Adipose tissue (tissue), 3 donors: ENCODE results near the gene GMDS. TPM values are rescaled to one million over a fixed set of nuclear protein-coding genes. Genes with fewer than 3 reads are reported as not detected.

Source experiments
- H3K27ac ChIP-seq: one replicate; pipeline ENCODE4 v1.5.1; 2013; ENCODE audit warnings: low read depth, low read length
- WGBS, 3 donors: extraction: QIAGEN DNeasy Blood & Tissue Kit; methylation state at CpG; one replicate each; pipeline ENCODE4 v1.1.7; 2013; 5-methylcytosine and 5-hydroxymethylcytosine counted together
- polyA plus RNA-seq, 3 donors: library from polyadenylated mRNA; stranded (reverse); fragments of 200-250 nt; gene quantifications; one replicate each; pipeline ENCODE4 v1.2.3, GENCODE V29; 2013
- donor health status: healthy with polysubstance abuse.
- donor health status: Bipolar disorder and iron deficiency.
- donor health status: healthy.

GMDS gene
- polyA plus RNA-seq, 3 donors = 13.6 to 21.4 (median 14.9) TPM

- 35 to 74% (median 47%) methylated on average over 11 of the region's 11 CpGs for WGBS, 3 donors
- H3K27ac ChIP-seq = no peak overlapping the region
Observed at GRCh38 chr6:2124260-2124709, 121.1 kb downstream of the GMDS start.

- no peak overlapping the region for H3K27ac ChIP-seq
- WGBS, 3 donors = 90 to 95% (median 94%) methylated on average over 3 of the region's 3 CpGs
Observed at GRCh38 chr6:2120912-2121311, 124.5 kb downstream of the GMDS start.

- WGBS, 3 donors = 21 to 98% (median 97%) methylated on average over 1 of the region's 1 CpG
- no peak overlapping the region for H3K27ac ChIP-seq
Observed at GRCh38 chr6:2119275-2119674, 126.1 kb downstream of the GMDS start.

GRCh38 chr6:2118136-2118535, 127.3 kb downstream of the GMDS start:
- WGBS, 3 donors = 38 to 87% (median 57%) methylated on average over 1 of the region's 1 CpG
- no peak overlapping the region for H3K27ac ChIP-seq

- no peak overlapping the region for H3K27ac ChIP-seq
- WGBS, 3 donors = 95 to 98% (median 98%) methylated on average over 7 of the region's 7 CpGs
Observed at GRCh38 chr6:2117447-2117846, 128.0 kb downstream of the GMDS start.

GRCh38 chr6:2116496-2116895, 128.9 kb downstream of the GMDS start:
- 88 to 92% (median 92%) methylated on average over 2 of the region's 2 CpGs for WGBS, 3 donors

GRCh38 chr6:2114100-2114499, 131.3 kb downstream of the GMDS start:
- WGBS, 3 donors = 93 to 100% (median 94%) methylated on average over 1 of the region's 1 CpG
- H3K27ac ChIP-seq = no peak overlapping the region

More at GRCh38 chr6:2116496-2116895, 128.9 kb downstream of the GMDS start:
- H3K27ac ChIP-seq = no peak overlapping the region

- 53 to 89% (median 60%) methylated on average over 5 of the region's 5 CpGs for WGBS, 3 donors
- no peak overlapping the region for H3K27ac ChIP-seq
Observed at GRCh38 chr6:2111162-2111677, 134.2 kb downstream of the GMDS start.

GRCh38 chr6:2110504-2110903, 134.9 kb downstream of the GMDS start:
- WGBS, 3 donors = 66 to 79% (median 73%) methylated on average over 4 of the region's 4 CpGs
- H3K27ac ChIP-seq = no peak overlapping the region

- WGBS, 3 donors = 85 to 94% (median 91%) methylated on average over 5 of the region's 5 CpGs
- H3K27ac ChIP-seq = no peak overlapping the region
Observed at GRCh38 chr6:2109796-2110195, 135.6 kb downstream of the GMDS start.

GRCh38 chr6:2108700-2109306, 136.6 kb downstream of the GMDS start:
- H3K27ac ChIP-seq = no peak overlapping the region
- WGBS, 3 donors = 84 to 91% (median 90%) methylated on average over 9 of the region's 9 CpGs

- WGBS, 3 donors = 5 to 30% (median 10%) methylated on average over 1 of the region's 1 CpG
- no peak overlapping the region for H3K27ac ChIP-seq
Observed at GRCh38 chr6:2104524-2104880, 140.9 kb downstream of the GMDS start.

- WGBS, 3 donors = 35 to 52% (median 37%) methylated on average over 6 of the region's 6 CpGs
- H3K27ac ChIP-seq = no peak overlapping the region
Observed at GRCh38 chr6:2103765-2104523, 141.5 kb downstream of the GMDS start.

- H3K27ac ChIP-seq = no peak overlapping the region
Observed at GRCh38 chr6:2102966-2103365, 142.4 kb downstream of the GMDS start.

GRCh38 chr6:2102316-2102883, 143.0 kb downstream of the GMDS start:
- 43 to 65% (median 45%) methylated on average over 5 of the region's 5 CpGs for WGBS, 3 donors
- no peak overlapping the region for H3K27ac ChIP-seq

More at GRCh38 chr6:2102966-2103365, 142.4 kb downstream of the GMDS start:
- WGBS, 3 donors = 78 to 83% (median 82%) methylated on average over 5 of the region's 5 CpGs

- H3K27ac ChIP-seq = no peak overlapping the region
- 86 to 96% (median 87%) methylated on average over 1 of the region's 1 CpG for WGBS, 3 donors
Observed at GRCh38 chr6:2101213-2101612, 144.2 kb downstream of the GMDS start.

GRCh38 chr6:2099870-2100269, 145.5 kb downstream of the GMDS start:
- no peak overlapping the region for H3K27ac ChIP-seq

GRCh38 chr6:2097464-2097863, 147.9 kb downstream of the GMDS start:
- H3K27ac ChIP-seq = no peak overlapping the region
- 87 to 94% (median 88%) methylated on average over 3 of the region's 3 CpGs for WGBS, 3 donors

GRCh38 chr6:2094642-2095041, 150.8 kb downstream of the GMDS start:
- no peak overlapping the region for H3K27ac ChIP-seq
- 94 to 98% (median 94%) methylated on average over 2 of the region's 2 CpGs for WGBS, 3 donors
